SK-N-SH treated with all-trans-retinoic acid at 6 μM for 48 hours (cell line): ENCODE data around the gene MAMDC4.

Experiments used
- ATAC-seq: fragments of 200-7000 bp; cut with Tn5 transposase; 3 replicates; pipeline ENCODE4 v1.9.1; 2020; ENCODE audit warnings: mild to moderate bottlenecking, moderate library complexity
- ARNTL ChIP-seq: fragments of 450-650 bp; formaldehyde crosslinking; IDR thresholded peaks from 2 replicates; pipeline ENCODE4 v1.5.0; 2020; ENCODE audit warnings: low read depth, mild to moderate bottlenecking, moderate library complexity, borderline replicate concordance
- BACH2 ChIP-seq: fragments of 250-450 bp; sonication (Bioruptor Pico); IDR thresholded peaks from 2 replicates; pipeline ENCODE4 v1.9.0; 2021; ENCODE audit warnings: mild to moderate bottlenecking, borderline replicate concordance
- CREB5 ChIP-seq: fragments of 250-450 bp; sonication (Bioruptor Pico); IDR thresholded peaks from 2 replicates; pipeline ENCODE4 v1.5.1; 2020; ENCODE audit warnings: low read depth, mild to moderate bottlenecking, moderate library complexity
- CSDC2 ChIP-seq: fragments of 250-450 bp; sonication (Bioruptor Pico); IDR thresholded peaks from 2 replicates; pipeline ENCODE4 v1.5.0; 2020; ENCODE audit warnings: mild to moderate bottlenecking, moderate library complexity
- CSRNP3 ChIP-seq: fragments of 250-450 bp; sonication (Bioruptor Pico); IDR thresholded peaks from 2 replicates; pipeline ENCODE4 v1.5.1; 2021; ENCODE audit warnings: mild to moderate bottlenecking, moderate library complexity
- ESRRG ChIP-seq: fragments of 250-450 bp; sonication (Bioruptor Pico); IDR thresholded peaks from 2 replicates; pipeline ENCODE4 v1.6.1; 2021; ENCODE audit warnings: mild to moderate bottlenecking
- GLIS3 ChIP-seq: fragments of 250-450 bp; sonication (Bioruptor Pico); IDR thresholded peaks from 2 replicates; pipeline ENCODE4 v1.5.0; 2020; ENCODE audit warnings: mild to moderate bottlenecking, moderate library complexity
- ISL1 ChIP-seq: fragments of 250-450 bp; sonication (Bioruptor Pico); IDR thresholded peaks from 2 replicates; pipeline ENCODE4 v2.1.2; 2022; ENCODE audit warnings: mild to moderate bottlenecking, moderate library complexity
- OSR1 ChIP-seq: fragments of 250-450 bp; sonication (Bioruptor Pico); IDR thresholded peaks from 2 replicates; pipeline ENCODE4 v1.8.0; 2022; ENCODE audit warnings: moderate library complexity, mild to moderate bottlenecking, inconsistent platforms
- PATZ1 ChIP-seq: fragments of 250-450 bp; sonication (Bioruptor Pico); IDR thresholded peaks from 2 replicates; pipeline ENCODE4 v1.8.0; 2020; ENCODE audit warnings: mild to moderate bottlenecking, moderate library complexity, borderline replicate concordance
- POU6F1 ChIP-seq: fragments of 250-450 bp; sonication (Bioruptor Pico); IDR thresholded peaks from 2 replicates; pipeline ENCODE4 v1.8.0; 2021; ENCODE audit warnings: low read depth, mild to moderate bottlenecking, moderate library complexity, borderline replicate concordance
- PPARA ChIP-seq: fragments of 250-450 bp; sonication (Bioruptor Pico); IDR thresholded peaks from 2 replicates; pipeline ENCODE4 v1.5.0; 2020; ENCODE audit warnings: mild to moderate bottlenecking, borderline replicate concordance
- RARB ChIP-seq: fragments of 250-450 bp; sonication (Bioruptor Pico); IDR thresholded peaks from 2 replicates; pipeline ENCODE4 v1.8.0; 2021; ENCODE audit warnings: mild to moderate bottlenecking, moderate library complexity
- SNAI2 ChIP-seq: fragments of 250-450 bp; sonication (Bioruptor Pico); IDR thresholded peaks from 2 replicates; pipeline ENCODE4 v1.5.0; 2020; ENCODE audit warnings: mild to moderate bottlenecking, moderate library complexity
- TCF4 ChIP-seq: fragments of 250-450 bp; sonication (Bioruptor Pico); IDR thresholded peaks from 2 replicates; pipeline ENCODE4 v1.8.0; 2021; ENCODE audit warnings: mild to moderate bottlenecking, moderate library complexity, borderline replicate concordance
- TOX ChIP-seq: fragments of 250-450 bp; sonication (Bioruptor Pico); IDR thresholded peaks from 2 replicates; pipeline ENCODE4 v1.8.0; 2021; ENCODE audit warnings: mild to moderate bottlenecking, moderate library complexity, borderline replicate concordance
- ZC3H10 ChIP-seq: fragments of 250-450 bp; sonication (Bioruptor Pico); IDR thresholded peaks from 2 replicates; pipeline ENCODE4 v1.5.1; 2021; ENCODE audit warnings: mild to moderate bottlenecking, moderate library complexity
- ZFP3 ChIP-seq: fragments of 250-450 bp; sonication (Bioruptor Pico); IDR thresholded peaks from 2 replicates; pipeline ENCODE4 v1.5.0; 2020; ENCODE audit warnings: mild to moderate bottlenecking, moderate library complexity
- ZFP30 ChIP-seq: fragments of 450-650 bp; formaldehyde crosslinking; IDR thresholded peaks from 2 replicates; pipeline ENCODE4 v1.5.0; 2022; ENCODE audit warnings: mild to moderate bottlenecking, moderate library complexity
- ZNF565 ChIP-seq: fragments of 450-650 bp; formaldehyde crosslinking; conservative IDR thresholded peaks from 2 replicates; pipeline ENCODE4 v1.5.0; 2020; ENCODE audit warnings: low read depth, mild to moderate bottlenecking, moderate library complexity
- ZNF70 ChIP-seq: fragments of 450-650 bp; formaldehyde crosslinking; IDR thresholded peaks from 2 replicates; pipeline ENCODE4 v1.5.0; 2020; ENCODE audit warnings: mild to moderate bottlenecking, moderate library complexity
- ZNF8 ChIP-seq: fragments of 450-650 bp; formaldehyde crosslinking; IDR thresholded peaks from 2 replicates; pipeline ENCODE4 v1.5.0; 2020; ENCODE audit warnings: mild to moderate bottlenecking, moderate library complexity

Gene MAMDC4

GRCh38 chr9:136898483-136899100, 46.4 kb downstream of the MAMDC4 start:
- no peak for ATAC-seq
- no peak for TF ChIP-seq ZNF8
- no peak for TF ChIP-seq PATZ1
- TF ChIP-seq POU6F1 (CRISPR knock-in tag): no peak
- TF ChIP-seq, all 23 proteins: peak for 0

GRCh38 chr9:136899196-136899595, 47.0 kb downstream of the MAMDC4 start:
- TF ChIP-seq PPARA (CRISPR knock-in tag): no peak
- no peak for TF ChIP-seq OSR1 (CRISPR knock-in tag)
- TF ChIP-seq ESRRG (CRISPR knock-in tag): no peak
- TF ChIP-seq CREB5 (CRISPR knock-in tag): no peak
- TF ChIP-seq BACH2: no peak
- no peak for TF ChIP-seq ISL1 (CRISPR knock-in tag)
- no peak for TF ChIP-seq ZFP3 (CRISPR knock-in tag)
- no peak for TF ChIP-seq RARB (CRISPR knock-in tag)
- no peak for TF ChIP-seq CSDC2 (CRISPR knock-in tag)
- no peak for TF ChIP-seq ZC3H10 (CRISPR knock-in tag)
- no peak for TF ChIP-seq ZFP30
- TF ChIP-seq ZNF8: no peak
- no peak for TF ChIP-seq CSRNP3 (CRISPR knock-in tag)
- TF ChIP-seq ZNF70 (CRISPR knock-in tag): no peak
- TF ChIP-seq GLIS3 (CRISPR knock-in tag): no peak
- no peak for TF ChIP-seq PATZ1
- TF ChIP-seq TOX: no peak
- TF ChIP-seq ARNTL: no peak
- TF ChIP-seq SNAI2 (CRISPR knock-in tag): no peak
- ATAC-seq: no peak

- no peak for ATAC-seq
- TF ChIP-seq SNAI2 (CRISPR knock-in tag) (no peak), RARB (CRISPR knock-in tag) (no peak), ESRRG (CRISPR knock-in tag) (no peak), ZC3H10 (CRISPR knock-in tag) (no peak), ISL1 (CRISPR knock-in tag) (no peak), BACH2 (no peak), TOX (no peak), CSDC2 (CRISPR knock-in tag) (no peak), OSR1 (CRISPR knock-in tag) (no peak)
Observed at GRCh38 chr9:136900556-136900955, 48.4 kb downstream of the MAMDC4 start.

GRCh38 chr9:136900988-136901515, 48.9 kb downstream of the MAMDC4 start:
- TF ChIP-seq GLIS3 (CRISPR knock-in tag) (no peak), ZC3H10 (CRISPR knock-in tag) (no peak), RARB (CRISPR knock-in tag) (no peak), CSDC2 (CRISPR knock-in tag) (no peak), TCF4 (CRISPR knock-in tag) (no peak), TOX (no peak), ZNF565 (no peak)
- ATAC-seq: no peak
